ENCODE results near the gene STIM1. TPM values are rescaled to one million over a fixed set of nuclear protein-coding genes. Genes with fewer than 3 reads are reported as not detected.
"Not testable (repeated sequence)": the region's sequence is repeated elsewhere in the genome, so short reads cannot be mapped to it uniquely, and the experiment has no call there.

STIM1 gene
- total RNA-seq, 4 donors from 2014 or later, result 42.2 to 71.0 (median 51.1) TPM

GRCh38 chr11:4048340-4048739, 192.9 kb downstream of the STIM1 start:
- ATAC-seq (ENCODE audit: low FRiP score) (no peak), DNase-seq (ENCODE audit: low spot score) (no peak)
- no peak for TF ChIP-seq CTCF (IDR thresholded peaks at IDR 0.05)

GRCh38 chr11:4049006-4049405, 193.5 kb downstream of the STIM1 start:
- DNase-seq (ENCODE audit: low spot score), result no peak
- no peak for TF ChIP-seq CTCF (IDR thresholded peaks at IDR 0.05)
- ATAC-seq (ENCODE audit: low FRiP score), result no peak

GRCh38 chr11:4050138-4050537, 194.7 kb downstream of the STIM1 start:
- no peak for DNase-seq (ENCODE audit: low spot score)
- no peak for ATAC-seq (ENCODE audit: low FRiP score)
- no peak for TF ChIP-seq CTCF (IDR thresholded peaks at IDR 0.05)

- DNase-seq (ENCODE audit: low spot score); ATAC-seq (ENCODE audit: low FRiP score): not testable (repeated sequence)
Observed at GRCh38 chr11:4053200-4053599, 197.7 kb downstream of the STIM1 start.

GRCh38 chr11:4054643-4055042, 199.2 kb downstream of the STIM1 start:
- TF ChIP-seq CTCF (IDR thresholded peaks at IDR 0.05), result no peak
- DNase-seq (ENCODE audit: low spot score) (no peak), ATAC-seq (ENCODE audit: low FRiP score) (no peak)

- no peak for DNase-seq (ENCODE audit: low spot score)
- TF ChIP-seq CTCF (IDR thresholded peaks at IDR 0.05), result no peak
- no peak for ATAC-seq (ENCODE audit: low FRiP score)
Observed at GRCh38 chr11:4059424-4059823, 204.0 kb downstream of the STIM1 start.

GRCh38 chr11:4060182-4060923, 204.9 kb downstream of the STIM1 start:
- no peak for DNase-seq (ENCODE audit: low spot score)
- ATAC-seq (ENCODE audit: low FRiP score), result no peak
- no peak for TF ChIP-seq CTCF (IDR thresholded peaks at IDR 0.05)

Measured in omental fat pad (tissue), 4 donors.